ENCODE results near the gene ANTXR1. TPM values are rescaled to one million over a fixed set of nuclear protein-coding genes. Genes with fewer than 3 reads are reported as not detected.

The ANTXR1 gene
- total and polyA plus RNA-seq, 2 of the 8 experiments (the other 6 are each of a cell fraction or from before 2014, with no cell fraction given) = 15.8 to 44.3 TPM

DNA sequence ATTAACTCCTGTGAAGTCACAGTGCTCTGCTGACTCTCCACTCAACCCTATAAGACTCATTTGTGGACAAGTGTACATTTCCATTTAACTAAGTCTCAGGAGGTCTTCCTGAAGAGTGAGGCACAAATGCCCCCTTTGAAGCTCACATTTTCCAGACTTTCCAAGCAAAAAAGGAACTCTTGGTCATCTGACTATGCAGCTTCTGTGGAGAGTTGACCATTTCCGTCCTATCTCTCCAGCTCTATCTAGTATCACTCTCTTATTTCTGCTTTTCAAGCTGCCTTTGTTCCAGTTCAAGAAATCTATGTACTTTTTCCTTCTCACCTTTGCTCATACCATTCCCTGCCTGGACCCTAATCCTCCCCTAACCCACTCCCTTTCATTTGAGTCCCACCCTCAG is 77.0 kb downstream of the ANTXR1 start:
- H3K23me2 ChIP-seq (ENCODE audit: low read depth, low read length) = no peaks in the 10 kb centered on the region
- no peak overlapping the region for H2AK5ac ChIP-seq (ENCODE audit: low read depth, low read length)
- H3K36me3 ChIP-seq (ENCODE audit: control insufficient read depth in 2 of 4, insufficient read depth in 4 of 4, low read length in 3 of 4) = peaks cover 0 to 5% (median 0%) of the 10 kb centered on the region in 4 experiments; a peak in 2 of 8 replicates
- ChIA-PET POLR2A (ENCODE audit: partially characterized antibody) (no interaction called here), CTCF (ENCODE audit: partially characterized antibody) (interaction anchor here (0.8 to 1.2 kb wide), 2 partner anchors 200 to 218 kb away, joined by 3 to 4 read pairs; no protein-coding TSS in a partner anchor)
- WGBS, 2 experiments (ENCODE audit: extremely low coverage in 1 of 2, insufficient coverage in 1 of 2, insufficient read length in 1 of 2, insufficient replicate concordance in 2 of 2, low coverage in 1 of 2, low lambda C conversion rate in 2 of 2, missing lambda C conversion rate in 1 of 2) = 91% methylated on average over 1 of the region's 1 CpG; no CpG with 5 or more reads in 1 of the 2 experiments
- H4K20me1 ChIP-seq (replicated peaks in 1 of 2; ENCODE audit: control insufficient read depth in 1 of 2, insufficient read depth in 2 of 2, low read length in 2 of 2) = no peaks in the 10 kb centered on the region
- no peaks in the 10 kb centered on the region for H3K79me1 ChIP-seq (ENCODE audit: low read depth, low read length)
- H3K4me1 ChIP-seq (replicated peaks in 1 of 4; ENCODE audit: control insufficient read depth in 3 of 4, insufficient read depth in 4 of 4, low read length in 3 of 4) = no peaks in the 10 kb centered on the region; a peak in 1 of 7 replicates
- no peak overlapping the region for H2BK20ac ChIP-seq (ENCODE audit: low read length)
- no peaks in the 10 kb centered on the region for H3K9me3 ChIP-seq (ENCODE audit: insufficient read depth in 2 of 2, low read depth in 1 of 2, low read length in 1 of 2)
- H3K4me2 ChIP-seq (ENCODE audit: insufficient read depth in 1 of 2, low read depth in 2 of 2, low read length in 2 of 2) = no peak overlapping the region
- H2BK12ac ChIP-seq (ENCODE audit: low read depth, low read length) = no peak overlapping the region
- H4K8ac ChIP-seq (ENCODE audit: extremely low read depth, insufficient read depth, low read length) = no peak overlapping the region
- no peaks in the 10 kb centered on the region for H3K79me2 ChIP-seq (ENCODE audit: control insufficient read depth in 1 of 2, insufficient read depth in 2 of 2, low read length in 2 of 2)
- no peak overlapping the region for H3K56ac ChIP-seq (replicated peaks; ENCODE audit: insufficient read length, low read depth, low read length)
- H2AFZ ChIP-seq (ENCODE audit: low read length) = no peak overlapping the region
- H4K5ac ChIP-seq (ENCODE audit: insufficient read length, low read depth, low read length) = no peak overlapping the region
- FAIRE-seq (no peak), DNase-seq (ENCODE audit: low read depth in 1 of 2, low spot score in 2 of 2) (no peak)
- H3K27ac ChIP-seq (ENCODE audit: low read depth, low read length) = no peak overlapping the region
- H2BK120ac ChIP-seq (replicated peaks; ENCODE audit: low read depth, low read length) = no peak overlapping the region
- H4K91ac ChIP-seq (replicated peaks; ENCODE audit: insufficient read length, low read length) = no peak overlapping the region
- H3K18ac ChIP-seq (ENCODE audit: extremely low read depth, low read length) = no peak overlapping the region
- no peaks in the 10 kb centered on the region for H3K27me3 ChIP-seq (replicated peaks in 1 of 4; ENCODE audit: control insufficient read depth in 3 of 4, extremely low read depth in 1 of 4, insufficient read depth in 3 of 4, low read length in 3 of 4)
- H2BK15ac ChIP-seq (ENCODE audit: low read length) = no peak overlapping the region
- H3K4me3 ChIP-seq (ENCODE audit: extremely low read depth in 1 of 4, insufficient read depth in 2 of 4, low read depth in 3 of 4, low read length in 4 of 4) = no peak overlapping the region
- H3K4ac ChIP-seq (replicated peaks; ENCODE audit: insufficient read length, low read depth, low read length) = no peak overlapping the region
- no peak overlapping the region for H3K9ac ChIP-seq (replicated peaks in 1 of 4; ENCODE audit: extremely low read depth in 1 of 4, low read depth in 3 of 4, low read length in 3 of 4)
- H2BK5ac ChIP-seq (ENCODE audit: low read depth, low read length) = no peak overlapping the region
- no peak overlapping the region for H3K23ac ChIP-seq (ENCODE audit: insufficient read length)
- H3K14ac ChIP-seq (ENCODE audit: insufficient read length) = no peak overlapping the region
- no peak for TF ChIP-seq RNF2 (IDR thresholded peaks at IDR 0.05; ENCODE audit: borderline replicate concordance, low read depth, low read length, missing control alignments, poor library complexity, severe bottlenecking)
- no peak for TF ChIP-seq KDM1A (IDR thresholded peaks at IDR 0.05; ENCODE audit: borderline replicate concordance, low read length)
- no peak for TF ChIP-seq EGR1 (IDR thresholded peaks at IDR 0.05; ENCODE audit: borderline replicate concordance, low read depth, low read length)
- TF ChIP-seq SAP30 (IDR thresholded peaks at IDR 0.05; ENCODE audit: insufficient read depth, insufficient replicate concordance, low read length) = no peak
- no peak for TF ChIP-seq RXRA (IDR thresholded peaks at IDR 0.05; ENCODE audit: insufficient read depth, low read depth, low read length)
- no peak for TF ChIP-seq CHD1 (IDR thresholded peaks at IDR 0.05; ENCODE audit: low read depth, low read length)
- no peak for TF ChIP-seq HDAC2 (IDR thresholded peaks at IDR 0.05; ENCODE audit: borderline replicate concordance in 1 of 2, low read depth in 2 of 2, low read length in 2 of 2)

Measured in H1 (cell line).